SK-N-DZ (cell line): ENCODE results near the gene TP53I13.

Experiments used
- DNase-seq: peaks from one replicate; pipeline ENCODE4 v3.0.0-alpha.2; 2015; ENCODE audit warnings: low spot score

The TP53I13 gene

GRCh38 chr17:29615492-29616299 lies 47.2 kb downstream of the TP53I13 start:
- no peak for DNase-seq

DNA sequence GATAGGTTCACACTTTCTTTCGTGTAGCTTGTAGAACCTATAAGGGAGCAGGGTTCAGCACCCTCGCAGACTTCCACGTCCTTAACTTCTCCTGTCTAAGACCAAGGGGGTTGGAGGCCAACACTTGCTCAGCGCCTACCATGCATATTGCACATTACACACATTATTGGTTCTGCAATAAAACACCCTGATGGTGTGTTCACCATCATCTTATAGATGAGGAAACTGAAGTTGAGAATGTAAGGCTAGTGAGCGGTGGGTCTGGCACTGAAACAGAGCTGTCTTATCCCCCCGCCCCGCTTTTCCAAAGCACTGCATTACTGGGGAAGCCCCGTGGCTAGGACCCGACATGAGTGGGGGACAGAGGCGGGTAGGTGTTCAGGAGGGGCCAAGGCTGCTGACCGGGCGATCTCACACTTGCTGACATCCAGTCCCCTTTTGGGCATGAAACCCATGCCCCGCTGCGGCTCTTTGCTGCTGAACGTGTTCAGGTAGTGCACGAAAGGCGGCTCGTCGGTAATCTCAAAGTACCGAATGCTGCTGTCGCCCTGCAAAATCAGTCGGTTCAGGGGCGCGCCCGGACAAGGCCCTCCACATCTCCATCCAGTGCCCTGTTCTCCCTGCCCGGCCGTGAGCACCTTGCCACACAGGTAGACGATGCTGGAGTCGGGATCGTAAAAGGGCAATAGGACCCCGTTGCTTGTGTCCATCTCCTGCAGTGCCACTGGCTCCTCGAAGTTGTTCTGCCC lies 48.0 kb downstream of the TP53I13 start:
- DNase-seq, result no peak

- no peak for DNase-seq
Observed at GRCh38 chr17:29617125-29617480, 48.6 kb downstream of the TP53I13 start.

- DNase-seq, result no peak
Observed at GRCh38 chr17:29617481-29618271, 49.2 kb downstream of the TP53I13 start.

GRCh38 chr17:29618272-29619065 lies 50.0 kb downstream of the TP53I13 start:
- no peak for DNase-seq

DNA sequence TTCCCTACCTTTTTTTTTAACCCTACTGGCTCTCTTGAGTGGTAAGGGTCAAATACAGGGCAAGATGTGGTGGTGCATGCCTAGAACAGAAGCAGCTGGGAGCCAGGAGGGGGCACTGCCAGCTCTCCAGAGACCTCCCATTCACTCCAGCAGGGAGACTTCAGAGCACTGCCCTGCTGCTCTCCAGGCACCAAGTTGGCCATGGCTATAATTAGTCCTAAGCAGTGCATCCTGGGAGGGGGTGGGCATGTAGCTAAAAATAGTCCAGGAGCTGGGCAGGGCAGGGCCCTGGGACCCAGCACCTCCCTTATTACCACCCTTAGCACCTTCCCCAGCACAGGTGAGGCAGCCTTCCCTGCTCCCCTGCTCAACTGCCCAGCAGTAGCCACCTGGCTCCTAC lies 50.8 kb downstream of the TP53I13 start:
- no peak for DNase-seq

DNA sequence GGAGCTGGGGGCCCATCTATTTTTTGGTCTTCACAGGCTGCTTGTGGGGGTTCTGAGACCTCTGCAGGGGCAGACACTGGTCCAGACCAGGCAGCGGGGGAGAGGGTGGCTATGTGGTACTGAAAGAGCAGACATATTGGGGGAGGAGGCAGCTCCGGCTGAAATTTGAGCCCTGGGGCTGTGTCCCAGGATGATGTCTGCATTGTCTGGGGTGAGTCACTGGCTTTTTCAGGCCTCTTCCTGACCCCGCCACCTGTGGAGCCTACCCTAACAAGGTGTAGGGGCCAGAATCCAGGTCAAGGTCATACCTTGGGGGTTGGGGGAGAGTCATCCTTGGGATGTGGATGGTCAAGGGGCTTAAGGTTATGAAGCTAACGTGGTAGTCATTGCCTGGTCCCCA lies 51.8 kb downstream of the TP53I13 start:
- DNase-seq, result no peak

DNA sequence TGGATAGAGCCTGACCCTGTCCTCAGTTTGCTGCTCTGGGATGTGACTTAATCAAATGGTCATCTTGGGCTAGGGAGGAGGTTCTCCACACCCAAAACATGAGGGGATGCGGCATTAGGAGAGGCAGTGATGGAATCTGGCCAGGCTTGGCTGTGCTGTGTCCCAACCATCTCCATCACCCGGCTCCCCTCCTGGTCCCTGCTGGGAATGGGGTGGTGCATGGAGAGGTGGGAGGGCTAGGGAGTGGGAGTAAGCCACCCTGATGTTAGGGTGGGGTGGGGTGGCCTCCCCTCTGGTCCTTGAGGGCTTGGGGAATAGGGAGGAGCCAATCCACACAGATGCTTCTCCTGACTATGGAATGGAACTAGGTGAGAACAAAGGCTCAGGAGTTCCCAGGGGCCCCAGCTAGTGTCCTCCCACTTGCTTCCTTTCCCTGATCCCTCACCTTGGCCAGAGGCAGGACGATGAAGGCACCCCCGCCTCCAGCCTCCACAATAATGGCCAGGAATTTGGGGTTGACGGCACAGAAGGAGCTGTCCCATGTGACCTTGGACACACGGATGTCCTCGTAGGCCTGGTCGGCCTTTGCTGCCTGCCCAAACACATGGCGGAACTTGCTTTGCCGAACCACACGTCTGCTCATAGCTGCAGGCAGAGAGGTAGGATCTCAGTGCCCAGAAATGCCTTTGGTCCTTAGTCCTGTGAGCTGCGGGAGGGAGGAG lies 52.4 kb downstream of the TP53I13 start:
- DNase-seq, result no peak

GRCh38 chr17:29621751-29622194 lies 53.3 kb downstream of the TP53I13 start:
- peak; percentile 49 for DNase-seq
